ENCODE data around the gene COPS6.

The COPS6 gene

GRCh38 chr7:100106633-100107032 is 17.9 kb downstream of the COPS6 start:
- TF ChIP-seq, protein P1, sequence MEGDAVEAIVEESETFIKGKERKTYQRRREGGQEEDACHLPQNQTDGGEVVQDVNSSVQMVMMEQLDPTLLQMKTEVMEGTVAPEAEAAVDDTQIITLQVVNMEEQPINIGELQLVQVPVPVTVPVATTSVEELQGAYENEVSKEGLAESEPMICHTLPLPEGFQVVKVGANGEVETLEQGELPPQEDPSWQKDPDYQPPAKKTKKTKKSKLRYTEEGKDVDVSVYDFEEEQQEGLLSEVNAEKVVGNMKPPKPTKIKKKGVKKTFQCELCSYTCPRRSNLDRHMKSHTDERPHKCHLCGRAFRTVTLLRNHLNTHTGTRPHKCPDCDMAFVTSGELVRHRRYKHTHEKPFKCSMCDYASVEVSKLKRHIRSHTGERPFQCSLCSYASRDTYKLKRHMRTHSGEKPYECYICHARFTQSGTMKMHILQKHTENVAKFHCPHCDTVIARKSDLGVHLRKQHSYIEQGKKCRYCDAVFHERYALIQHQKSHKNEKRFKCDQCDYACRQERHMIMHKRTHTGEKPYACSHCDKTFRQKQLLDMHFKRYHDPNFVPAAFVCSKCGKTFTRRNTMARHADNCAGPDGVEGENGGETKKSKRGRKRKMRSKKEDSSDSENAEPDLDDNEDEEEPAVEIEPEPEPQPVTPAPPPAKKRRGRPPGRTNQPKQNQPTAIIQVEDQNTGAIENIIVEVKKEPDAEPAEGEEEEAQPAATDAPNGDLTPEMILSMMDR (IDR thresholded peaks at IDR 0.05; ENCODE audit: low read depth, low read length) = no peak
- no peak overlapping the region for H3K4me3 ChIP-seq (ENCODE audit: low read depth, low read length)
- in situ Hi-C loops (cut with HindIII; ENCODE audit: low sequenced_read_pairs) = no loop called here
- DNase-seq (ENCODE audit: low read depth, low spot score) = no peak

GRCh38 chr7:100107125-100107737 is 18.5 kb downstream of the COPS6 start:
- no peak for DNase-seq (ENCODE audit: low read depth, low spot score)
- in situ Hi-C loops (cut with HindIII; ENCODE audit: low sequenced_read_pairs) = no loop called here
- TF ChIP-seq, protein P1 (IDR thresholded peaks at IDR 0.05; ENCODE audit: low read depth, low read length) = no peak
- H3K4me3 ChIP-seq (ENCODE audit: low read depth, low read length) = no peak overlapping the region

- TF ChIP-seq, protein P1 (IDR thresholded peaks at IDR 0.05; ENCODE audit: low read depth, low read length) = no peak
- H3K4me3 ChIP-seq (ENCODE audit: low read depth, low read length) = no peak overlapping the region
- in situ Hi-C loops (cut with HindIII; ENCODE audit: low sequenced_read_pairs) = no loop called here
- no peak for DNase-seq (ENCODE audit: low read depth, low spot score)
Observed at GRCh38 chr7:100107890-100108289, 19.1 kb downstream of the COPS6 start.

DNA sequence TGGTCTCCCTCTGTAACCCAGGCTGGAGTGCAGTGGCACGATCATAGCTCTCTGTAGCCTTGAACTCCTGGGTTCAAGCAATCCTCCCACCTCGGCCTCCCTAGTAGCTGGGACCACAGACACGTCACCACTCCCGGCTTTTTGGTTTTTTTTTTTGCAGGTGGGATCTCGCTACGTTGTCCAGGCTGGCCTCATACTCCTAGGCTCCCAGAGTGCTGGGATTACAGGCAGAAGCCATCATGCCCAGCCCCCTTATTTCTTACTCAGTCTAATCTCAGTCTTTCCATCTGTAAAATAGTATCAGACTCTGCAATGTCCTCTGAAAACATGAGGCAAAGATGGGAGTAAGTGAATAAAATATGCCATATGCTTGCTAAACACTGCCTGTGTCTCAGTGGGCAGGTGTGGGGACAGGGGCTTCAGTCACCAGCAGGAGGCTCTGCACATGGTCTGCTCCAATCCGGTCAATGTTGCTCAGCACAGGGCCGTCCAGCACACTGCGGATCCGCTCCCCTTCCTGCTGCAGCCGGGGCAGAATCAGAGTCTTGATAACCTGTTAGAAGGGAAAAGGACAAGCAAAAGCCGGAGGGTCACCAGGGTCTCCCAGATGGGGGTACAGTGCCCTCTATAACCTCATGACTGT is 20.9 kb downstream of the COPS6 start:
- no peak overlapping the region for H3K4me3 ChIP-seq (ENCODE audit: low read depth, low read length)
- no peak for DNase-seq (ENCODE audit: low read depth, low spot score)
- TF ChIP-seq, protein P1 (IDR thresholded peaks at IDR 0.05; ENCODE audit: low read depth, low read length) = peak; percentile 18
- in situ Hi-C loops (cut with HindIII; ENCODE audit: low sequenced_read_pairs) = no loop called here

- in situ Hi-C loops (cut with HindIII; ENCODE audit: low sequenced_read_pairs) = no loop called here
- H3K4me3 ChIP-seq (ENCODE audit: low read depth, low read length) = no peak overlapping the region
- DNase-seq (ENCODE audit: low read depth, low spot score) = no peak
- TF ChIP-seq, protein P1 (IDR thresholded peaks at IDR 0.05; ENCODE audit: low read depth, low read length) = no peak
Observed at GRCh38 chr7:100111156-100111555, 22.4 kb downstream of the COPS6 start.

GRCh38 chr7:100111914-100112313 is 23.1 kb downstream of the COPS6 start:
- in situ Hi-C loops (cut with HindIII; ENCODE audit: low sequenced_read_pairs) = no loop called here
- no peak overlapping the region for H3K4me3 ChIP-seq (ENCODE audit: low read depth, low read length)
- TF ChIP-seq, protein P1 (IDR thresholded peaks at IDR 0.05; ENCODE audit: low read depth, low read length) = no peak

More at GRCh38 chr7:100111914-100112313, 23.1 kb downstream of the COPS6 start:
- no peak for DNase-seq (ENCODE audit: low read depth, low spot score)

All from astrocyte of the spinal cord (primary cell).